Measurements from ENCODE around the gene SESN1.

Gene SESN1

GRCh38 chr6:109024368-109024767, 70.3 kb downstream of the SESN1 start:
- no peak for DNase-seq

- no peak for DNase-seq
Measured at GRCh38 chr6:109023356-109023925, 71.2 kb downstream of the SESN1 start.

- DNase-seq = no peak
Measured at GRCh38 chr6:109021870-109022269, 72.8 kb downstream of the SESN1 start.

- DNase-seq = no peak
Measured at GRCh38 chr6:109019911-109020310, 74.7 kb downstream of the SESN1 start.

- DNase-seq = no peak
Measured at GRCh38 chr6:109015176-109015575, 79.5 kb downstream of the SESN1 start.

- DNase-seq = no peak
Measured at GRCh38 chr6:109014606-109015005, 80.0 kb downstream of the SESN1 start.

- DNase-seq = no peak
Measured at GRCh38 chr6:109013656-109014305, 80.9 kb downstream of the SESN1 start.

- DNase-seq = no peak
Measured at GRCh38 chr6:109010705-109011102, 83.9 kb downstream of the SESN1 start.

- no peak for DNase-seq
Measured at GRCh38 chr6:109009962-109010704, 84.5 kb downstream of the SESN1 start.

GRCh38 chr6:109009236-109009961, 85.2 kb downstream of the SESN1 start:
- peak; percentile 90 for DNase-seq

GRCh38 chr6:109008537-109009235, 86.0 kb downstream of the SESN1 start:
- DNase-seq = peak; percentile 27

GRCh38 chr6:109008054-109008453, 86.6 kb downstream of the SESN1 start:
- DNase-seq = no peak

GRCh38 chr6:109007521-109007920, 87.1 kb downstream of the SESN1 start:
- DNase-seq = no peak

- DNase-seq = no peak
Measured at GRCh38 chr6:109006818-109007217, 87.8 kb downstream of the SESN1 start.

GRCh38 chr6:109002882-109003281, 91.8 kb downstream of the SESN1 start:
- no peak for DNase-seq

GRCh38 chr6:109002051-109002697, 92.5 kb downstream of the SESN1 start:
- no peak for DNase-seq

- no peak for DNase-seq
Measured at GRCh38 chr6:109001291-109001894, 93.3 kb downstream of the SESN1 start.

- DNase-seq = no peak
Measured at GRCh38 chr6:109000289-109000688, 94.4 kb downstream of the SESN1 start.

GRCh38 chr6:108999428-108999827, 95.2 kb downstream of the SESN1 start:
- no peak for DNase-seq

GRCh38 chr6:108998485-108998884, 96.2 kb downstream of the SESN1 start:
- DNase-seq = no peak

GRCh38 chr6:108996208-108996607, 98.4 kb downstream of the SESN1 start:
- no peak for DNase-seq

GRCh38 chr6:108995296-108995695, 99.3 kb downstream of the SESN1 start:
- no peak for DNase-seq
